GM12878 (cell line): ENCODE data around the gene ARL5C. TPM values are rescaled to one million over a fixed set of nuclear protein-coding genes. Genes with fewer than 3 reads are reported as not detected.

ENCODE experiments used
- ATAC-seq: fragments of 200-7000 bp; cut with Tn5 transposase; 3 replicates; pipeline ENCODE4 v1.9.1; 2020; ENCODE audit warnings: mild to moderate bottlenecking, moderate library complexity
- BruUV-seq: library from RNA; stranded (reverse); fragments of 400-500 nt; replicated peaks from 2 replicates; lab custom pipeline; 2021; lab: Mats Ljungman, UMichigan
- CTCF ChIA-PET: fragments of 300-600 bp; sonication (Branson Sonifier 250); formaldehyde crosslinking; extraction: SDS; loops from one replicate; lab custom pipeline; 2021; ENCODE audit warnings: inconsistent platforms; lab: Yijun Ruan, JAX
- POLR2A ChIA-PET: fragments of 350-600 bp; formaldehyde crosslinking; extraction: SDS; loops from one replicate; lab custom pipeline; 2021; ENCODE audit warnings: inconsistent platforms; lab: Charles Lee
- RAD21 ChIA-PET: fragments of 300-600 bp; sonication (Branson Sonifier 250); formaldehyde crosslinking; loops from one replicate; lab custom pipeline; 2023; ENCODE audit warnings: antibody characterized with exemption; ENCODE audit not compliant: unreplicated experiment; lab: Charles Lee
- SMC1A ChIA-PET: fragments of 300-600 bp; sonication (Branson Sonifier 250); formaldehyde crosslinking; loops from one replicate; lab custom pipeline; 2023; ENCODE audit not compliant: unreplicated experiment, uncharacterized antibody; lab: Charles Lee
- DNase-seq: peaks from one replicate; pipeline ENCODE4 v3.0.0-alpha.2; 2011; ENCODE audit warnings: low read depth, low spot score
- FAIRE-seq: peaks from 3 replicates; lab custom pipeline; 2011; peaks lifted over from hg19 to GRCh38; lab: Jason Lieb, UNC
- H2AFZ ChIP-seq: 2 replicates; pipeline ENCODE4 v1.6.0; 2011; ENCODE audit warnings: low read depth, low read length, control low read depth; ENCODE audit not compliant: control insufficient read depth
- H3K27ac ChIP-seq: 2 replicates; pipeline ENCODE4 v1.5.1; 2011; ENCODE audit warnings: control low read depth; ENCODE audit not compliant: control insufficient read depth, insufficient read depth
- H3K27me3 ChIP-seq, 2 experiments: replicated peaks in 1 of 2; 2 replicates each; pipeline versions ENCODE4 v1.6.0 to v1.6.1; 2011; ENCODE audit warnings: low read length in 1 of 2; ENCODE audit not compliant: control insufficient read depth in 2 of 2, insufficient read depth in 2 of 2
- H3K36me3 ChIP-seq, 2 experiments: 2 replicates each; pipeline ENCODE4 v1.5.1; 2011; ENCODE audit warnings: low read length in 1 of 2; ENCODE audit not compliant: control insufficient read depth in 2 of 2, insufficient read depth in 2 of 2
- H3K4me1 ChIP-seq: 2 replicates; pipeline ENCODE4 v1.6.1; 2011; ENCODE audit warnings: mild to moderate bottlenecking, low read length, moderate library complexity, mixed read lengths; ENCODE audit not compliant: control insufficient read depth, insufficient read depth
- H3K4me2 ChIP-seq: 2 replicates; pipeline ENCODE4 v1.6.0; 2011; ENCODE audit warnings: control low read depth; ENCODE audit not compliant: control insufficient read depth, insufficient read depth
- H3K4me3 ChIP-seq: fragments of 200-600 bp; sonication (generic); 2 replicates; pipeline ENCODE4 v1.5.1; 2016
- H3K79me2 ChIP-seq: 2 replicates; pipeline ENCODE4 v1.6.0; 2011; ENCODE audit warnings: low read length; ENCODE audit not compliant: control insufficient read depth, insufficient read depth
- H3K9ac ChIP-seq: 2 replicates; pipeline ENCODE4 v1.8.0; 2011; ENCODE audit warnings: low read length, control low read depth, mixed read lengths; ENCODE audit not compliant: control insufficient read depth, insufficient read depth
- H3K9me3 ChIP-seq: replicated peaks from 3 replicates; pipeline ENCODE4 v1.5.1; 2011; ENCODE audit warnings: mild to moderate bottlenecking, low read length; ENCODE audit not compliant: control insufficient read depth, insufficient read depth
- H4K20me1 ChIP-seq: 2 replicates; pipeline ENCODE4 v1.6.0; 2011; ENCODE audit not compliant: control insufficient read depth, insufficient read depth
- E2F4 ChIP-seq: IDR thresholded peaks from 2 replicates; pipeline ENCODE4 v1.6.1; 2012; ENCODE audit warnings: low read depth, low read length, improper control_type of control experiment
- EGR1 ChIP-seq, 2 experiments: IDR thresholded peaks; 1 replicate in 1 of 2; 2 replicates in 1 of 2; pipeline ENCODE4 v1.6.1; 2011 to 2012; ENCODE audit warnings: low read depth in 2 of 2, low read length in 2 of 2, borderline replicate concordance in 1 of 2, mild to moderate bottlenecking in 1 of 2, moderate library complexity in 1 of 2
- HDGF ChIP-seq: fragments of 450-650 bp; IDR thresholded peaks from 2 replicates; pipeline ENCODE4 v1.6.1; 2016; ENCODE audit warnings: antibody characterized with exemption
- MEF2B ChIP-seq: fragments of 450-650 bp; IDR thresholded peaks from 2 replicates; pipeline ENCODE4 v1.6.1; 2018; ENCODE audit warnings: mild to moderate bottlenecking, moderate library complexity; ENCODE audit not compliant: partially characterized antibody, poor library complexity, severe bottlenecking
- MTA3 ChIP-seq: IDR thresholded peaks from 2 replicates; pipeline ENCODE4 v1.6.1; 2012; ENCODE audit warnings: low read length, inconsistent platforms, borderline replicate concordance
- SRF ChIP-seq, 2 experiments: IDR thresholded peaks; 2 replicates each; pipeline ENCODE4 v1.6.1; 2011; ENCODE audit warnings: low read depth in 2 of 2, low read length in 2 of 2, mild to moderate bottlenecking in 1 of 2, moderate library complexity in 1 of 2
- SUPT20H ChIP-seq: IDR thresholded peaks from 2 replicates; pipeline ENCODE4 v1.6.1; 2011; ENCODE audit warnings: low read depth, mild to moderate bottlenecking, low read length, moderate library complexity, borderline replicate concordance; ENCODE audit not compliant: control insufficient read depth
- YBX1 ChIP-seq: fragments of 450-650 bp; IDR thresholded peaks from 2 replicates; pipeline ENCODE4 v1.6.1; 2016; ENCODE audit warnings: antibody characterized with exemption
- WGBS: methylation state at CpG from one replicate; pipeline ENCODE4 v1.1.6; 2016; ENCODE audit warnings: low lambda C conversion rate; ENCODE audit not compliant: insufficient replicate concordance, insufficient coverage; ENCODE audit errors: missing lambda C conversion rate; 5-methylcytosine and 5-hydroxymethylcytosine counted together
- in situ Hi-C: fragments of 300-500 bp; cut with MboI; formaldehyde crosslinking; loops from 9 replicates; pipeline ENCODE4 v1.14.3; 2018; ENCODE audit warnings: mixed read lengths
- intact Hi-C: fragments of 100-400 bp; cut with micrococcal nuclease; formaldehyde crosslinking; loops from one replicate; pipeline ENCODE4 v1.14.2; 2022; ENCODE audit not compliant: unreplicated experiment
- polyA plus RNA-seq, 11 experiments: library from polyadenylated mRNA; depleted of rRNA in 4 of 11; unstranded in 6 of 11; stranded (reverse) in 5 of 11; fragments of >200 nt; fragmentation: Nextera tagmentation in 4 of 11; fragmentation: Illumina TruSeq in 1 of 11; extraction: Ambion mirVana in 4 of 11; extraction: Trizol in 1 of 11; gene quantifications; 1 replicate in 1 of 11; 2 replicates in 10 of 11; pipeline versions ENCODE4 v1.2.1 to v1.2.3, GENCODE V29; 2011 to 2016; ENCODE audit warnings: inconsistent platforms in 2 of 11, missing spikeins in 2 of 11, low read depth in 1 of 11
- total RNA-seq, 4 experiments: library from RNA; depleted of rRNA in 3 of 4; stranded (reverse); fragments of >200 nt in 3 of 4; fragmentation: Illumina TruSeq in 1 of 4; extraction: Trizol in 1 of 4; gene quantifications; 2 replicates each; pipeline versions ENCODE4 v1.2.1 to v1.2.3, GENCODE V29; 2013 to 2021
- TF ChIP-seq, protein P1 (sequence below): fragments of 450-650 bp; IDR thresholded peaks from 2 replicates; pipeline ENCODE4 v1.6.1; 2017; ENCODE audit warnings: mild to moderate bottlenecking, moderate library complexity

Gene ARL5C
- total and polyA plus RNA-seq, 10 of the 15 experiments (the other 5 are each of a cell fraction or from before 2014, with no cell fraction given) = not detected

DNA sequence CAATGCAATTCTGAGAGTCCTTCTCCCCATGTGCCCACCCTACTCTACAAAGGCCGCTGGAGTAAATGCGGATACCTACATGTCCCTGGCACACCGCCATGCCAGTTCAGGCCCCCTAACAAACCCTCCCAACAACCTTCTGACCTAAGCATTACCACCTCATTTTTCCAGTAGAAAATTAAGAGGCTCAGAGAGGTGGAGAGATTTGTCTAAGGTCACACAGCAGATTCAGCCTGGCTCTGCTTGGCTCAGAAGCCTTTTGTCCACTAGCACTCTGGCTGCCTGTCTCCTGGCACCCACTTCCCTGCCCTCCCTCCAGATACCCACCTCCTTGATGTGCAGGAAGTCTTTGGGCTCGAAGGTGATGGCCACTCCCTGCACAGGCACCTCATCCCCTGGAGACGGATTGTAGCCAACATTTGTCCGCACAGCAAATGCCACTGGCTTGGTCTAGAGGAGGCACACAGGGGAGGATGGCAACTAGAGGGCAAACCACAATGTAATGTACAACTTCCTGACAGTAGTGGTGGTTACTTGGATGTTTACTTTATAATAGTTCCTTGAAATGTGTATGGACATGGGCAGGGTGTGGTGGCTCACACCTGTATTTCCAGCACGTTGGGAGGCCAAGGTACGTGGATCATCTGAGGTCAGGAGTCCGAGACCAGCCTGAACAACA lies 21.3 kb upstream of the ARL5C start:
- ATAC-seq (no peak), DNase-seq (no peak), FAIRE-seq (no peak)
- H3K36me3 ChIP-seq = peaks cover 5 to 18% of the 10 kb centered on the region in 2 experiments; a peak in 3 of 4 replicates
- BruUV-seq = no TSS peak
- H3K9ac ChIP-seq = no peak overlapping the region
- WGBS = 82% methylated on average over 9 of the region's 9 CpGs
- intact Hi-C loops = no loop called here
- no peak overlapping the region for H3K4me2 ChIP-seq
- no peak overlapping the region for H3K27ac ChIP-seq
- H3K79me2 ChIP-seq = no peaks in the 10 kb centered on the region
- TF ChIP-seq SUPT20H = no peak
- no peak for TF ChIP-seq HDGF
- no peak for TF ChIP-seq MTA3
- TF ChIP-seq, protein P1, sequence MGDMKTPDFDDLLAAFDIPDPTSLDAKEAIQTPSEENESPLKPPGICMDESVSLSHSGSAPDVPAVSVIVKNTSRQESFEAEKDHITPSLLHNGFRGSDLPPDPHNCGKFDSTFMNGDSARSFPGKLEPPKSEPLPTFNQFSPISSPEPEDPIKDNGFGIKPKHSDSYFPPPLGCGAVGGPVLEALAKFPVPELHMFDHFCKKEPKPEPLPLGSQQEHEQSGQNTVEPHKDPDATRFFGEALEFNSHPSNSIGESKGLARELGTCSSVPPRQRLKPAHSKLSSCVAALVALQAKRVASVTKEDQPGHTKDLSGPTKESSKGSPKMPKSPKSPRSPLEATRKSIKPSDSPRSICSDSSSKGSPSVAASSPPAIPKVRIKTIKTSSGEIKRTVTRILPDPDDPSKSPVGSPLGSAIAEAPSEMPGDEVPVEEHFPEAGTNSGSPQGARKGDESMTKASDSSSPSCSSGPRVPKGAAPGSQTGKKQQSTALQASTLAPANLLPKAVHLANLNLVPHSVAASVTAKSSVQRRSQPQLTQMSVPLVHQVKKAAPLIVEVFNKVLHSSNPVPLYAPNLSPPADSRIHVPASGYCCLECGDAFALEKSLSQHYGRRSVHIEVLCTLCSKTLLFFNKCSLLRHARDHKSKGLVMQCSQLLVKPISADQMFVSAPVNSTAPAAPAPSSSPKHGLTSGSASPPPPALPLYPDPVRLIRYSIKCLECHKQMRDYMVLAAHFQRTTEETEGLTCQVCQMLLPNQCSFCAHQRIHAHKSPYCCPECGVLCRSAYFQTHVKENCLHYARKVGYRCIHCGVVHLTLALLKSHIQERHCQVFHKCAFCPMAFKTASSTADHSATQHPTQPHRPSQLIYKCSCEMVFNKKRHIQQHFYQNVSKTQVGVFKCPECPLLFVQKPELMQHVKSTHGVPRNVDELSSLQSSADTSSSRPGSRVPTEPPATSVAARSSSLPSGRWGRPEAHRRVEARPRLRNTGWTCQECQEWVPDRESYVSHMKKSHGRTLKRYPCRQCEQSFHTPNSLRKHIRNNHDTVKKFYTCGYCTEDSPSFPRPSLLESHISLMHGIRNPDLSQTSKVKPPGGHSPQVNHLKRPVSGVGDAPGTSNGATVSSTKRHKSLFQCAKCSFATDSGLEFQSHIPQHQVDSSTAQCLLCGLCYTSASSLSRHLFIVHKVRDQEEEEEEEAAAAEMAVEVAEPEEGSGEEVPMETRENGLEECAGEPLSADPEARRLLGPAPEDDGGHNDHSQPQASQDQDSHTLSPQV = no peak
- no peak for TF ChIP-seq E2F4
- TF ChIP-seq YBX1 = no peak
- no peak for TF ChIP-seq SRF (IDR thresholded peaks at IDR 0.05; ENCODE audit: low read depth in 2 of 2, low read length in 2 of 2)
- no peak for TF ChIP-seq EGR1 (IDR thresholded peaks at IDR 0.05; ENCODE audit: borderline replicate concordance in 1 of 2, low read depth in 2 of 2, low read length in 2 of 2)
- TF ChIP-seq MEF2B = no peak
- no peaks in the 10 kb centered on the region for H4K20me1 ChIP-seq
- H3K4me1 ChIP-seq = no peaks in the 10 kb centered on the region
- ChIA-PET SMC1A (no interaction called here), POLR2A (no interaction called here), RAD21 (no interaction called here), CTCF (interaction anchor here (1.6 to 1.8 kb wide), 2 partner anchors 12 to 23 kb away, joined by 5 to 6 read pairs; no protein-coding TSS in a partner anchor)
- H3K9me3 ChIP-seq = no peaks in the 10 kb centered on the region
- no peak overlapping the region for H2AFZ ChIP-seq
- no peaks in the 10 kb centered on the region for H3K27me3 ChIP-seq
- in situ Hi-C loops = no loop called here
- no peak overlapping the region for H3K4me3 ChIP-seq
